NB4 (cell line): ENCODE data around the gene NINJ1.

Source experiments
- DNase-seq: peaks from one replicate; pipeline ENCODE4 v3.0.0; 2010; ENCODE audit warnings: low read depth
- H3K4me3 ChIP-seq: one replicate; pipeline ENCODE4 v1.5.1; 2011; ENCODE audit warnings: mild to moderate bottlenecking, low read depth, low read length, moderate library complexity
- MAX ChIP-seq: IDR thresholded peaks from 2 replicates; pipeline ENCODE4 v1.6.1; 2011; ENCODE audit warnings: low read depth, low read length
- MYC ChIP-seq: IDR thresholded peaks from 2 replicates; pipeline ENCODE4 v1.6.1; 2011; ENCODE audit warnings: low read depth, low read length
- POLR2A ChIP-seq: IDR thresholded peaks from 2 replicates; pipeline ENCODE4 v1.6.1; 2011; ENCODE audit warnings: mild to moderate bottlenecking; ENCODE audit not compliant: insufficient read length; ENCODE audit errors: extremely low read depth
- TF ChIP-seq, protein P1 (sequence below): IDR thresholded peaks from one replicate; pipeline ENCODE4 v1.5.1; 2012; ENCODE audit warnings: low read depth, low read length

Gene NINJ1

GRCh38 chr9:93166699-93167098 is 32.6 kb upstream of the NINJ1 start:
- H3K4me3 ChIP-seq: no peak overlapping the region
- no peak for DNase-seq
- TF ChIP-seq MYC: no peak
- TF ChIP-seq, protein P1, sequence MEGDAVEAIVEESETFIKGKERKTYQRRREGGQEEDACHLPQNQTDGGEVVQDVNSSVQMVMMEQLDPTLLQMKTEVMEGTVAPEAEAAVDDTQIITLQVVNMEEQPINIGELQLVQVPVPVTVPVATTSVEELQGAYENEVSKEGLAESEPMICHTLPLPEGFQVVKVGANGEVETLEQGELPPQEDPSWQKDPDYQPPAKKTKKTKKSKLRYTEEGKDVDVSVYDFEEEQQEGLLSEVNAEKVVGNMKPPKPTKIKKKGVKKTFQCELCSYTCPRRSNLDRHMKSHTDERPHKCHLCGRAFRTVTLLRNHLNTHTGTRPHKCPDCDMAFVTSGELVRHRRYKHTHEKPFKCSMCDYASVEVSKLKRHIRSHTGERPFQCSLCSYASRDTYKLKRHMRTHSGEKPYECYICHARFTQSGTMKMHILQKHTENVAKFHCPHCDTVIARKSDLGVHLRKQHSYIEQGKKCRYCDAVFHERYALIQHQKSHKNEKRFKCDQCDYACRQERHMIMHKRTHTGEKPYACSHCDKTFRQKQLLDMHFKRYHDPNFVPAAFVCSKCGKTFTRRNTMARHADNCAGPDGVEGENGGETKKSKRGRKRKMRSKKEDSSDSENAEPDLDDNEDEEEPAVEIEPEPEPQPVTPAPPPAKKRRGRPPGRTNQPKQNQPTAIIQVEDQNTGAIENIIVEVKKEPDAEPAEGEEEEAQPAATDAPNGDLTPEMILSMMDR: no peak
- TF ChIP-seq MAX: no peak
- TF ChIP-seq POLR2A: no peak

DNA sequence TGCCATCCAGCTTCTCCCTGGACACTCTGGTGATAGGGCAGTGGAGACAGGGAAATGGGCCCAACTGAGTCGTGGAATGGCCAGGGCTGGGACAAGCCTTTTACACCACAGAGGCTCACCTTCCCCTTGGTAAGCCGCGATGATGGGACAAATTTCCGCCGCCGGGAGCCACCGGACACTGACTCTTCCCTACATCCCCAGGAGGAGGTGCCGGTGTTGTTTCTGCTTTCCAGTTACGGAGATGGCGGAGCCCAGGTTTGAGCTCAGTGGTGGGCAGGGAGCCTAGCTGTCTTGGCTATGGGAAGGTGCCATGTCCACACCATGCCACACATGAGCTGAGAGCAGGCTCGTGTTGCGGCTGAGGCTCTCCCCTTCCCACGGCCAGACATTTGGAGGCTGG is 30.0 kb upstream of the NINJ1 start:
- no peak for TF ChIP-seq MAX
- no peak for TF ChIP-seq POLR2A
- TF ChIP-seq, protein P1: no peak
- no peak for TF ChIP-seq MYC
- no peak for DNase-seq
- H3K4me3 ChIP-seq: no peak overlapping the region

DNA sequence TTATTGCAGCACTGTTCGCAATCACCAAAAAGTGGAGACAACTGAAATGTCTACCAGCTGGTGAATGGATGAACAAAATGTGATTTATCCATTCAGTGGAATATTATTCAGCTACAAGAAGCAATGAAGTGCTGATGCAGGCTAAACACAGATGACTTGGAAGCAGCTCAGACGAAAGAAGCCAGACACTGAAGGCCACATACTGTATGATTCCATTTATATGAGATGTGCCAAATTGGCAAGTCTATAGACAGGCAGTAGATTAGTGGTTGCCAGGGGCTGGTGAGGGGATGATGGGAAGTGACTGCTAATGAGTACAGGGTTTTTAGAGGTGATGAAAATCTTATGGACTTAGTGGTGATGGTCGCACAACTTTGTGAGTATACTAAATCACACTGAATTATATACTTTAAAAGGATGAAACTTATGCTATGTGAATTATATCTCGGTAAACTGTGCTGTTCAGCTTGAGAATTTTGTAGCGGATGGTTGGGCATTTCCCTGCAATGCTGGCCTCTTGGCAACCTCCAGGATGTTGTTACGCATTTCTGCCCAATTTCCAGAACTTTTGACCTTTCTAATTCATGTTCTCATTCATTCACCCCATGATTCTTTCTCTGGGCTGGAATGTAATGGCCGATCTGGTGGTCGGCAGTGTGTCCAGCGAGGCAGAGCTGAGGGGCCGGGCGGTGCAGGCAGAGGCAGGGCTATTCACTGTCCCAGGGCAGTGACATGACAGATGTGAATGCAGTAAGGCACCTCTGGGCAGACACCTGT is 27.9 kb upstream of the NINJ1 start:
- H3K4me3 ChIP-seq: no peak overlapping the region
- TF ChIP-seq, protein P1: no peak
- no peak for TF ChIP-seq MYC
- TF ChIP-seq MAX: no peak
- TF ChIP-seq POLR2A: no peak
- DNase-seq: no peak

GRCh38 chr9:93159601-93160471 is 25.8 kb upstream of the NINJ1 start:
- H3K4me3 ChIP-seq: no peak overlapping the region
- DNase-seq: peak; percentile 79
- TF ChIP-seq MYC (peak; percentile 61; the same call in 1 of the 2 replicates), POLR2A (no peak), MAX (peak; percentile 50)
- TF ChIP-seq, protein P1: peak; percentile 92

- H3K4me3 ChIP-seq: no peak overlapping the region
- no peak for DNase-seq
- TF ChIP-seq MAX: no peak
- no peak for TF ChIP-seq POLR2A
- TF ChIP-seq, protein P1: no peak
- TF ChIP-seq MYC: no peak
These were observed 22.5 kb upstream of the NINJ1 start for GRCh38 chr9:93156475-93157008.
